NCI-H1930 (cell line): Measurements from ENCODE around the gene HOXA7.

ENCODE experiments used
- DNase-seq, 2 experiments: peaks; one replicate each; lab custom pipeline; 2025; lab: John Stamatoyannopoulos, UW

The HOXA7 gene

DNA sequence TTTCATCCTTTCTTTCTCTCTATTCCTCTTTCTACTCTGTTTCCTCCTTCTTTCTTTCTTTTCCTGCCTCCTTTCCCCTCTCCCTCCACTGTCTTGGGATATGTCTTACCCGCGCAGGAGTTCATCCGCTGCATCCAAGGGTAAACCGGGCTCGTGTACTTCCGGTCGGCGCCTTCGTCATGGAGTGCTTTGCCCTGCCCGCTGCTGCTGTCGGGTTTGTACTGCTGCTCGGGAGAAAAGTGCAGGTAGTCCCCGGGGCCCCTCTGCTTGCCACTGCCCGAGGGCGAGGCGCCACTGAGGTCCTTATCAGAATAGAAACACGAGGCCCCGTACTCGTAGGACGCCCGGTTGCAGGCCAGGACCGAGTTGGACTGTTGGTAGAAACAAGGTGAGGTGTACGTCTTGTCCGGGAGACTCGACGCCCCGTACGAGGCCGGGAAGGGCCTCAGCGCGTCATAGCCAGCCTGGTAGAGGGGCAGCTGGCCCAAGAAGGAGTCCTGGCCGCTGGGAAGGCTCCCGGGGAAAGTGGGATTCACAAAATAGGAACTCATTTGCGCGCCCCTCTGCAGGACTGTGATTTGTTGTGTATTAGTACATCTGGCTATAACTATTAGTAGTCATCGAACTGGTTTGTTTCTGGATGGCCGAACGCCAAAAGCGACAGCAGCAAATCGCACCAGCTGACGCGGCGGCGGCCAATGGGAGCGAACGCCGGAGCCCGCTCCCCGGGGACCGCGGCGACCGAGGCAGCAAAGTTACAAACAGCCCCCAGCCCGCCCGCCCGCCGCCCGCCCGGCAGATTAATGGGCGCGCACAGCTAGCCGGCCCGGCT is 9.1 kb downstream of the HOXA7 start, which contains the start of gene HOXA6:
Gene HOXA6, minus strand, starts transcription at position 576 of the 832 bp plus-strand sequence. Its CDS starts 25 bp downstream, at position 551.
- no peak for DNase-seq

GRCh38 chr7:27146491-27147198 is 9.8 kb downstream of the HOXA7 start:
- no peak for DNase-seq

DNA sequence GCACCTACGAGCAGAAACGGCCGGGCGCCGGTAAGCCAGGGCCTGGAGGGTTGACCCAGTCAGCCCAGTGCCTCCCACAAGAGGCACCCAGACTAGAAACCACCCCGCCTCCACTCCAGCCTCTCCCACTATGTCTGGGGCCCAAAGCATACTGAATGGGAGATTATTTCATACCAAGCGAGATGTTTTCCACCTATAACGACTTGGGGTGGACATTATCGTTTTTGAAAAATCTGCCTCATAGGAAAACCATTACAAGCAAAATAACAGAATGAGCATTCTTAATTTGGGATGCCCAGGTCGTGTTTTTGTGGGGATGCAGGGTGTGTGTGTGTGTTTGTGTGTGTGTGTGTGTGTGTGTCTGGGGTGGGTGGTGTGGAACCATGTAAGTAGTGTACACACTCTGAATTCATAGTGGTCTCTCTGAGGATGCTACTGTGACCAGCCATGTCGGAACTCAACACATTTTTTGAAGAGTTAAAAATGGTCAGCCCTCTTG is 10.5 kb downstream of the HOXA7 start:
- no peak for DNase-seq

GRCh38 chr7:27145165-27145913 is 11.1 kb downstream of the HOXA7 start:
- no peak for DNase-seq

DNA sequence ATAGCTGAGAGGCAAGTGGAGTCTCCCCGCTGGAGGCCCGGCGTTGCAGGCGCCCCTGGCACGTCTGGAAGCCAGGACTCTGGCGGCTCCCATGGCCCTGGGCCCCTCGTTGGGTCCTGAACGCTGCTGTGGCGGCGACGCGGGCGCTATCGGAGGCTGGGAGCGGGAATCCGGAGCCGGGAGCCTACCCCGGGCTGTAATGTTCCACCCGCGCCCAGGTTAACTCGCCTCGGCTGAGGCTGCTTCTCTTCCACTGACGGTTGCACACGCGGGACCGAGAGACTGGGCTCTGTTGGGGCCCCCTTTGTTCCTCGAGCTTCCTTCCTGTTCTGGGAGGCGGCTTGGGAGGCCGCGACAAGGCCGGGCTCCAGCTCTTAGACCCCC is 11.7 kb downstream of the HOXA7 start:
- no peak for DNase-seq

GRCh38 chr7:27143950-27144780 is 12.3 kb downstream of the HOXA7 start:
- no peak for DNase-seq

- peak; percentile 11 to 44 for DNase-seq
Measured at GRCh38 chr7:27143023-27143949, 13.2 kb downstream of the HOXA7 start, which contains the start of gene HOXA5. TSS of gene HOXA5 (minus strand) at chr7:27143681. CDS start at chr7:27143607, 74 bp downstream.

DNA sequence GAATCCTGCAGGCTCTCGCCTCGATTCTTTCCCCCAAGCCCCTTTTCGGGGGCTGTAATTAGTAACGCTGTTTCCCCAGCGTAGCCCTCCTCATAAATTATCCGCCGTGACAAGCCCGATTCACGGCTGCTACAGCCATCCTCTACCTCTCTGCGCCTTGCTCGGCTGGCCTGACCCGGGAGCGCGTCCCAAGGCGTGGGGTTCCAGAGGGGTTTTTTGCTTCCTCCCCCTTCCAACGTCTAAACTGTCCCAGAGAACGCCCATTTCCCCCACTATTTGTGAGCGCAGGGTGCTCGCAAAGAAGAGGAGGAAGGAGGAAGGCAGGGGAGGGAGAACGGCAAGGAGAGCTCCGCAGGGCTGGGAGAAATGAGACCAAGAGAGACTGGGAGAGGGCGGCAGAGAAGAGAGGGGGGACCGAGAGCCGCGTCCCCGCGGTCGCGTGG is 13.9 kb downstream of the HOXA7 start:
- no peak for DNase-seq

GRCh38 chr7:27141923-27142579 is 14.4 kb downstream of the HOXA7 start:
- no peak for DNase-seq

DNA sequence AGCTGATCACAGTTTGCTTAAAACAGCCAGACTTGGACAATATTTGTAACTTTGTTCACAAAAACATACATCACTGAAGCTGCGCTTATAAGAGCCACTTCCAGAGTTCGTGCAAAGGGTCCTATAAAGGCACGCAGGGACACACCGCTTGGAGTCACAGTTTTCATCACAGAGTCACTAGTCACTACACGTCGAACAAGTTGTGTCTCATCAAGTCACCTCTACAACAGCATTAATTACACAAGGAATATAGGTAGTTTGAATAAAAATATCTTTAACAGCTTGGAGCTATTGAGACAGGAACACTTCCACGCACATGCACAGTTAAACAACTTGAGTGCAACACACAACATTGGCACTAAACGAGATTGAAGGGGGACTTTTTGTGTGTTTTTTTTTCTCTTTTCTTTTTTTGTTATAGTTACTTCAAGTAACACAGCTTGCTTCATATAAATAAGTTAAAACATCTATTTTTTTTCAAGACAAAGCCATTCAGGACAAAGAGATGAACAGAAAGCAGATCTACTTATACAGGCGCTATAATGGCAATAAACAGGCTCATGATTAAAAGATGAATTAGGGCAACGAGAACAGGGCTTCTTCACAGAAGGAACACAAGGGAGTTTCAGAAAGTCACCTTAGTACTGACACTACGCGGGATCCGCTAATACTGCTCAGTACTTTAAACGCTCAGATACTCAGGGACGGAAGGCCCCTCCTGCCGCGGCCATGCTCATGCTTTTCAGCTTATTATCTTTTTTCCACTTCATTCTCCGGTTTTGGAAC is 15.1 kb downstream of the HOXA7 start:
- DNase-seq: no peak

GRCh38 chr7:27140126-27140857 is 16.2 kb downstream of the HOXA7 start:
- DNase-seq: no peak

- no peak for DNase-seq
Measured at GRCh38 chr7:27139334-27140125, 16.9 kb downstream of the HOXA7 start.

- DNase-seq: no peak
Measured at GRCh38 chr7:27138985-27139333, 17.5 kb downstream of the HOXA7 start.

DNA sequence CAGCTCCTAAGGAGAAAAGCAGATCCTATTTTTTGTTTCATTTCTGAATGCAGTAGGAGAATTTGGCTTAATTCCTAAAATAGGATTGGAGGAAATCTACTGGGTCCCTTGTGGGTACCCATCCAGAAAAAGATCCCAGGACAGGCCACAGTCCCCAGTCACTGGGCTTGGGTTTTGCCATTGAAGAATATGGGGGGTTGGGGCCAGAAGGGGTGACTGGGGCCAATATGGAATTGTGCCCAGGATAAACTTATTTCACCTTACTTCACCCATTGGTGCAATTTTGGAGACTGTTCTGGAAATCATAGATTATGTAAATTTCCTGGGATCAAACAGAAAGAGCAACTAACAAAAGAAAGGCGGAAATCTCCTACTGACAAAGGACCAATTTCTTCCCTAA is 18.0 kb downstream of the HOXA7 start:
- DNase-seq: no peak

DNA sequence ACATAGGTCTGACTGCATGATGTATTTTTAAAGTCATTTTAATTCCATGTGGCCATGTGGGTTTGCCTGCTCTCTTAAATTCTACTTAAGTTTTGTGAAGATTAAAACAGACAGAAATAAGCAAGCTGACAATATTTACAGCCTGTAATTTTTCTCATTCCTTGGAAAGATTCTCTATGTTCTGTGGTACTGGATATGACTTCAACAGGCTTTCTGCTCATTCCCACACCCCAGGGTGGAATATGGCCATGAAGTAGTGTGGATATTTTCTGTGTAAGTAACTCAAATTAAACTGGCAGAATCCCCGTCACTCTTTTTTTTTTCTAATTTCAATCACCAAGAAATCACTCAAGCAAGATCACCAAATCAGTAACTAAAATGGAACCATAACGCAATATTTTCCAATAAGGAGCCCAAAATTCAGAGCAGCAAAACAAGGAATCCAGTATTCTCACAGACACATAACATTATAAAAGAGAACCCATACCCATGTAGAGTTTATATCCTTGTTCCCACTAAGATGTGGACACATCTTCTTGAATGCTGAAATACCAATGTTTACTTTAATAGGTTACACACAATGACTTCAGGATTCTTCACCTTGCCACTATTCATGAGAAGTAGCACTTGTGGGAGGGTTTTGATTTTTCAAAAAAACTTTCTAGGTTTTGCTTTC is 18.7 kb downstream of the HOXA7 start:
- DNase-seq: no peak

DNA sequence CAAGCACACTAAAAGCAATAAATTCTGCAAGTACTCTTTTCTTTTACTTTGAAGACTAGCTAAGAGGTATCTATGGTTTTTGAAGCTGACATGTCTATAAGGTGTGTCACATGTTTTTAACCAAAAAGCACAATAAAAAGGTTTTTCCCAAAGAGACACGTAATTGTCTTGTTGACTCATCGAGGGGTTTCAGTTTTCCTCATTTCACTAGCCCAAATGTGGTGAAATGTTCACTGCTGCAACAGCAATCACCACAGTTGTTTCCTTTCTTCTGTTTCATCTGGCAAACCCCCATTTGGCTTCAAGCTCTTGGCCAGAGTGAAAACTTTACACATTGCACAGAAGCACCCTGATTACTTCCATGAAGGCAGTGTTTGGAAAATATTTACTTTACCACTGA is 22.1 kb downstream of the HOXA7 start:
- DNase-seq: no peak
